Measurements from ENCODE around the gene CX3CR1. TPM values are rescaled to one million over a fixed set of nuclear protein-coding genes. Genes with fewer than 3 reads are reported as not detected.
A peak's percentile ranks its signal among the peaks of the same experiment; 100 is the strongest.
"Not testable (repeated sequence)": the region's sequence is repeated elsewhere in the genome, so short reads cannot be mapped to it uniquely, and the experiment has no call there.

CX3CR1 gene
- total RNA-seq, 5 donors from 2014 or later (not counting 1 experiment from before 2014, with no cell fraction given) = 1.9 to 23.8 (median 5.8) TPM

GRCh38 chr3:39323494-39323893, 43.7 kb upstream of the CX3CR1 start:
- Histone ChIP-seq H3K27me3 (replicated peaks in 1 of 2; ENCODE audit: control insufficient read depth in 2 of 2, extremely low read depth in 1 of 2, insufficient read depth in 2 of 2, low read length in 1 of 2) (no peaks in the 10 kb centered on the region), H3K4me1 (ENCODE audit: control insufficient read depth in 1 of 2, extremely low read depth in 1 of 2, insufficient read depth in 2 of 2, low read length in 2 of 2) (peaks cover 7 to 12% of the 10 kb centered on the region in 2 experiments), H3K36me3 (ENCODE audit: control insufficient read depth in 2 of 2, extremely low read depth in 1 of 2, insufficient read depth in 1 of 2, low read length in 1 of 2) (no peaks in the 10 kb centered on the region), H3K4me3 (ENCODE audit: control insufficient read depth in 1 of 2, extremely low read depth in 1 of 2, low read length in 1 of 2) (no peak overlapping the region), H3K27ac (ENCODE audit: low read length) (no peak overlapping the region), H3K9me3 (no peaks in the 10 kb centered on the region)
- Mint-ChIP-seq H3K36me3 (no peaks in the 10 kb centered on the region), H3K4me1 (peaks cover 25 to 56% (median 31%) of the 10 kb centered on the region in 3 donors), H3K27me3 (no peaks in the 10 kb centered on the region), H3K4me3 (no peak overlapping the region), H3K9me3 (no peaks in the 10 kb centered on the region), H3K27ac (peak overlapping the region in 1 of 2 donors; percentile 36)
- ChIA-PET CTCF (interaction anchor here in 1 of 2 donors (1.0 kb wide), 1 partner anchor 192 kb away, joined by 3 read pairs; no protein-coding TSS in a partner anchor), POLR2A (interaction anchor here in 1 of 2 donors (0.6 kb wide), 1 partner anchor 787 kb away, joined by 4 read pairs; no protein-coding TSS in a partner anchor)
- ATAC-seq (replicated peaks in 1 of 4) = no peak
- 44% methylated on average over 1 of the region's 2 CpGs for WGBS (ENCODE audit: insufficient coverage)
- DNase-seq = no peak

GRCh38 chr3:39322936-39323335, 43.1 kb upstream of the CX3CR1 start:
- Histone ChIP-seq H3K9me3 (no peaks in the 10 kb centered on the region), H3K27ac (ENCODE audit: low read length) (no peak overlapping the region), H3K27me3 (replicated peaks in 1 of 2; ENCODE audit: control insufficient read depth in 2 of 2, extremely low read depth in 1 of 2, insufficient read depth in 2 of 2, low read length in 1 of 2) (no peaks in the 10 kb centered on the region), H3K4me1 (ENCODE audit: control insufficient read depth in 1 of 2, extremely low read depth in 1 of 2, insufficient read depth in 2 of 2, low read length in 2 of 2) (peaks cover 7 to 12% of the 10 kb centered on the region in 2 experiments), H3K4me3 (ENCODE audit: control insufficient read depth in 1 of 2, extremely low read depth in 1 of 2, low read length in 1 of 2) (no peak overlapping the region), H3K36me3 (ENCODE audit: control insufficient read depth in 2 of 2, extremely low read depth in 1 of 2, insufficient read depth in 1 of 2, low read length in 1 of 2) (no peaks in the 10 kb centered on the region)
- Mint-ChIP-seq H3K36me3 (no peaks in the 10 kb centered on the region), H3K27ac (no peak overlapping the region), H3K9me3 (no peaks in the 10 kb centered on the region), H3K4me1 (peaks cover 20 to 50% (median 26%) of the 10 kb centered on the region in 3 donors), H3K4me3 (no peak overlapping the region), H3K27me3 (no peaks in the 10 kb centered on the region)
- CTCF ChIA-PET = interaction anchor here in 1 of 2 donors (0.7 to 1.0 kb wide), 2 partner anchors 192 to 1496 kb away, joined by 3 to 4 read pairs; no protein-coding TSS in a partner anchor
- POLR2A ChIA-PET = interaction anchor here in 1 of 2 donors (0.6 kb wide), 1 partner anchor 50 kb away, joined by 3 read pairs; no protein-coding TSS in a partner anchor
- ATAC-seq (replicated peaks in 1 of 4) = no peak
- no peak for DNase-seq

GRCh38 chr3:39322209-39322715, 42.4 kb upstream of the CX3CR1 start:
- H3K27me3 Mint-ChIP-seq; H3K9me3 Mint-ChIP-seq; H3K36me3 ChIP-seq (ENCODE audit: control insufficient read depth in 2 of 2, extremely low read depth in 1 of 2, insufficient read depth in 1 of 2, low read length in 1 of 2); H3K27ac ChIP-seq (ENCODE audit: low read length); H3K4me1 ChIP-seq (ENCODE audit: control insufficient read depth in 1 of 2, extremely low read depth in 1 of 2, insufficient read depth in 2 of 2, low read length in 2 of 2); H3K27me3 ChIP-seq (replicated peaks in 1 of 2; ENCODE audit: control insufficient read depth in 2 of 2, extremely low read depth in 1 of 2, insufficient read depth in 2 of 2, low read length in 1 of 2); H3K27ac Mint-ChIP-seq; H3K9me3 ChIP-seq; H3K36me3 Mint-ChIP-seq; ATAC-seq (replicated peaks in 1 of 4); DNase-seq; H3K4me3 Mint-ChIP-seq; H3K4me3 ChIP-seq (ENCODE audit: control insufficient read depth in 1 of 2, extremely low read depth in 1 of 2, low read length in 1 of 2): not testable (repeated sequence)
- CTCF ChIA-PET = interaction anchor here in 1 of 2 donors (0.7 kb wide), 1 partner anchor 1495 kb away, joined by 4 read pairs; no protein-coding TSS in a partner anchor
- peaks cover 17 to 43% (median 22%) of the 10 kb centered on the region in 3 donors for H3K4me1 Mint-ChIP-seq
- POLR2A ChIA-PET = interaction anchor here in 1 of 2 donors (0.6 to 0.7 kb wide), 2 partner anchors 50 to 1980 kb away, joined by 3 to 8 read pairs; no protein-coding TSS in a partner anchor
- WGBS (ENCODE audit: insufficient coverage) = 100% methylated on average over 1 of the region's 3 CpGs

GRCh38 chr3:39321574-39321983, 41.7 kb upstream of the CX3CR1 start:
- H3K4me3 Mint-ChIP-seq; H3K27me3 Mint-ChIP-seq; H3K4me3 ChIP-seq (ENCODE audit: control insufficient read depth in 1 of 2, extremely low read depth in 1 of 2, low read length in 1 of 2); H3K36me3 ChIP-seq (ENCODE audit: control insufficient read depth in 2 of 2, extremely low read depth in 1 of 2, insufficient read depth in 1 of 2, low read length in 1 of 2); H3K4me1 ChIP-seq (ENCODE audit: control insufficient read depth in 1 of 2, extremely low read depth in 1 of 2, insufficient read depth in 2 of 2, low read length in 2 of 2); H3K27ac ChIP-seq (ENCODE audit: low read length); CTCF ChIA-PET; DNase-seq; H3K9me3 Mint-ChIP-seq; H3K27ac Mint-ChIP-seq; H3K27me3 ChIP-seq (replicated peaks in 1 of 2; ENCODE audit: control insufficient read depth in 2 of 2, extremely low read depth in 1 of 2, insufficient read depth in 2 of 2, low read length in 1 of 2); ATAC-seq (replicated peaks in 1 of 4); H3K9me3 ChIP-seq; H3K36me3 Mint-ChIP-seq: not testable (repeated sequence)
- H3K4me1 Mint-ChIP-seq = peaks cover 13 to 38% (median 16%) of the 10 kb centered on the region in 3 donors
- POLR2A ChIA-PET = interaction anchor here in 1 of 2 donors (0.7 kb wide), 1 partner anchor 1980 kb away, joined by 8 read pairs; no protein-coding TSS in a partner anchor
- WGBS (ENCODE audit: insufficient coverage) = no CpG with 5 or more reads among the region's 2 CpGs

- ATAC-seq (replicated peaks in 1 of 4) (no peak), DNase-seq (no peak)
- ChIA-PET CTCF (no interaction called here), POLR2A (interaction anchor here in 1 of 2 donors (0.6 kb wide), 1 partner anchor 1482 kb away, joined by 4 read pairs; no protein-coding TSS in a partner anchor)
- no peaks in the 10 kb centered on the region for H3K27me3 Mint-ChIP-seq
- H3K4me3 Mint-ChIP-seq = no peak overlapping the region
- H3K4me1 Mint-ChIP-seq = peaks cover 11 to 26% (median 16%) of the 10 kb centered on the region in 3 donors
- H3K27ac ChIP-seq (ENCODE audit: low read length) = no peak overlapping the region
- H3K9me3 ChIP-seq = no peaks in the 10 kb centered on the region
- no peak overlapping the region for H3K4me3 ChIP-seq (ENCODE audit: control insufficient read depth in 1 of 2, extremely low read depth in 1 of 2, low read length in 1 of 2)
- H3K9me3 Mint-ChIP-seq = peaks cover 0 to 8% (median 6%) of the 10 kb centered on the region in 3 donors
- H3K27ac Mint-ChIP-seq = no peak overlapping the region
- no peaks in the 10 kb centered on the region for H3K36me3 ChIP-seq (ENCODE audit: control insufficient read depth in 2 of 2, extremely low read depth in 1 of 2, insufficient read depth in 1 of 2, low read length in 1 of 2)
- H3K27me3 ChIP-seq (replicated peaks in 1 of 2; ENCODE audit: control insufficient read depth in 2 of 2, extremely low read depth in 1 of 2, insufficient read depth in 2 of 2, low read length in 1 of 2) = no peaks in the 10 kb centered on the region
- H3K36me3 Mint-ChIP-seq = no peaks in the 10 kb centered on the region
- H3K4me1 ChIP-seq (ENCODE audit: control insufficient read depth in 1 of 2, extremely low read depth in 1 of 2, insufficient read depth in 2 of 2, low read length in 2 of 2) = peaks cover 5 to 7% of the 10 kb centered on the region in 2 experiments
These were observed 39.4 kb upstream of the CX3CR1 start for GRCh38 chr3:39319249-39319648.

- peaks cover 7 to 21% (median 9%) of the 10 kb centered on the region in 3 donors for H3K4me1 Mint-ChIP-seq
- 88% methylated on average over 1 of the region's 1 CpG for WGBS (ENCODE audit: insufficient coverage)
- H3K27ac ChIP-seq (ENCODE audit: low read length) = no peak overlapping the region
- H3K27me3 Mint-ChIP-seq = no peaks in the 10 kb centered on the region
- ChIA-PET CTCF (no interaction called here), POLR2A (no interaction called here)
- H3K4me3 ChIP-seq (ENCODE audit: control insufficient read depth in 1 of 2, extremely low read depth in 1 of 2, low read length in 1 of 2) = no peak overlapping the region
- ATAC-seq (replicated peaks in 1 of 4) (no peak), DNase-seq (no peak)
- peaks cover 0 to 10% (median 9%) of the 10 kb centered on the region in 3 donors for H3K9me3 Mint-ChIP-seq
- H3K36me3 ChIP-seq (ENCODE audit: control insufficient read depth in 2 of 2, extremely low read depth in 1 of 2, insufficient read depth in 1 of 2, low read length in 1 of 2) = no peaks in the 10 kb centered on the region
- H3K36me3 Mint-ChIP-seq = no peaks in the 10 kb centered on the region
- H3K27me3 ChIP-seq (replicated peaks in 1 of 2; ENCODE audit: control insufficient read depth in 2 of 2, extremely low read depth in 1 of 2, insufficient read depth in 2 of 2, low read length in 1 of 2) = no peaks in the 10 kb centered on the region
- H3K4me1 ChIP-seq (ENCODE audit: control insufficient read depth in 1 of 2, extremely low read depth in 1 of 2, insufficient read depth in 2 of 2, low read length in 2 of 2) = peaks cover 1 to 7% of the 10 kb centered on the region in 2 experiments
- H3K9me3 ChIP-seq = no peaks in the 10 kb centered on the region
- H3K27ac Mint-ChIP-seq = no peak overlapping the region
- no peak overlapping the region for H3K4me3 Mint-ChIP-seq
These were observed 38.5 kb upstream of the CX3CR1 start for GRCh38 chr3:39318301-39318700.
